H1 (cell line): ENCODE results near the gene DCAF7. TPM values are rescaled to one million over a fixed set of nuclear protein-coding genes. Genes with fewer than 3 reads are reported as not detected.

Experiments used
- BACH1 ChIP-seq: IDR thresholded peaks from 2 replicates; pipeline ENCODE4 v1.6.1; 2012; ENCODE audit warnings: low read length, improper control_type of control experiment
- GTF2F1 ChIP-seq: IDR thresholded peaks from 2 replicates; pipeline ENCODE4 v1.6.1; 2012; ENCODE audit warnings: low read depth, low read length, improper control_type of control experiment, borderline replicate concordance
- RAD21 ChIP-seq, 2 experiments: IDR thresholded peaks in 1 of 2; conservative IDR thresholded peaks in 1 of 2; 2 replicates each; pipeline ENCODE4 v1.6.1; 2011; ENCODE audit warnings: low read depth in 2 of 2, low read length in 2 of 2, improper control_type of control experiment in 1 of 2, inconsistent platforms in 1 of 2, mild to moderate bottlenecking in 1 of 2, moderate library complexity in 1 of 2
- polyA plus RNA-seq, 7 experiments: library from polyadenylated mRNA; depleted of rRNA in 3 of 7; stranded (reverse) in 5 of 7; unstranded in 2 of 7; fragments of >200 nt in 5 of 7; fragments of 200-250 nt in 2 of 7; gene quantifications; 1 replicate in 5 of 7; 2 replicates in 1 of 7; 4 replicates in 1 of 7; pipeline versions ENCODE4 v1.2.1 to v1.2.3, GENCODE V29; 2011 to 2013; ENCODE audit warnings: missing spikeins in 2 of 7, mixed read lengths in 2 of 7
- total RNA-seq: library from RNA; stranded (reverse); fragmentation: NEBNext Ultra II Directional; extraction: Animal tissue kit (Norgen Biotek cat#: 25700); gene quantifications from 2 replicates; pipeline ENCODE4 v1.2.1, GENCODE V29; 2021
- TF ChIP-seq, protein P1 (sequence below): IDR thresholded peaks from 2 replicates; pipeline ENCODE4 v1.6.1; 2011; ENCODE audit warnings: low read depth, mild to moderate bottlenecking, low read length; ENCODE audit not compliant: insufficient read depth

The DCAF7 gene
- total and polyA plus RNA-seq, 2 of the 8 experiments (the other 6 are each of a cell fraction or from before 2014, with no cell fraction given): 74.9 to 94.1 TPM

DNA sequence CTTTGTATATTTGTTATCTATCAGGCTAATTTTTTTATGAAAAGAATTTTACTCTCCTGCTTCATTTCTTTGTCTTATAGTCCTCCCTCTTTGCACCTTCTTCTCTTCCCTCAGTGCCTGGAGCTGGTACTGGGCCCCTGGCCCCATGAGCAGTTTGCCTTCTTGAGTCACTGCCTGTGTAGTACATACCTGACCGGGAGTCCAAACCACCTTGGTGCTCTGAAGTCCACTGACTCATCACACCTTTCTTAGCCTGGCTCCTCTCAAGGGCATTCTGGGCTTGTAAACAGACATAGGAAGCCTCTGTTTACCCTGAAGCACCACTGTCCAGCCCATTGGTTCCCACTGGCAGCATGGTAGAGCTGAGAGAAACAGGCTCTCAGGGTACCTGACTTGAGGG, 39.4 kb downstream of the DCAF7 start (continued):
- TF ChIP-seq RAD21 (IDR thresholded peaks at IDR 0.05 in 1 of 2, conservative IDR thresholded peaks at IDR 0.05 in 1 of 2; ENCODE audit: low read depth in 2 of 2, low read length in 2 of 2): no peak
- TF ChIP-seq GTF2F1: no peak
- TF ChIP-seq BACH1: no peak
- TF ChIP-seq, protein P1, sequence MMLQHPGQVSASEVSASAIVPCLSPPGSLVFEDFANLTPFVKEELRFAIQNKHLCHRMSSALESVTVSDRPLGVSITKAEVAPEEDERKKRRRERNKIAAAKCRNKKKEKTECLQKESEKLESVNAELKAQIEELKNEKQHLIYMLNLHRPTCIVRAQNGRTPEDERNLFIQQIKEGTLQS: no peak
- TF ChIP-seq, all 59 proteins: peak for 0
